ENCODE measurements around the gene FAM83G.

FAM83G gene

GRCh38 chr17:18946536-18946935, 58.0 kb downstream of the FAM83G start:
- no peak for DNase-seq (ENCODE audit: low read depth)
- H3K4me3 ChIP-seq (ENCODE audit: low read depth, low read length) = no peak overlapping the region
- no peak for TF ChIP-seq CTCF (IDR thresholded peaks at IDR 0.05; ENCODE audit: control insufficient read depth, extremely low read depth, insufficient read depth)

GRCh38 chr17:18944646-18945045, 59.9 kb downstream of the FAM83G start:
- DNase-seq (ENCODE audit: low read depth) = no peak
- H3K4me3 ChIP-seq (ENCODE audit: low read depth, low read length) = no peak overlapping the region
- TF ChIP-seq CTCF (IDR thresholded peaks at IDR 0.05; ENCODE audit: control insufficient read depth, extremely low read depth, insufficient read depth) = no peak

- TF ChIP-seq CTCF (IDR thresholded peaks at IDR 0.05; ENCODE audit: control insufficient read depth, extremely low read depth, insufficient read depth) = no peak
- DNase-seq (ENCODE audit: low read depth) = no peak
- H3K4me3 ChIP-seq (ENCODE audit: low read depth, low read length) = no peak overlapping the region
These were observed 65.9 kb downstream of the FAM83G start for GRCh38 chr17:18938692-18939023.

GRCh38 chr17:18937981-18938691, 66.4 kb downstream of the FAM83G start:
- no peak overlapping the region for H3K4me3 ChIP-seq (ENCODE audit: low read depth, low read length)
- no peak for DNase-seq (ENCODE audit: low read depth)
- no peak for TF ChIP-seq CTCF (IDR thresholded peaks at IDR 0.05; ENCODE audit: control insufficient read depth, extremely low read depth, insufficient read depth)

GRCh38 chr17:18933102-18934058, 71.2 kb downstream of the FAM83G start:
- no peak for DNase-seq (ENCODE audit: low read depth)
- no peak for TF ChIP-seq CTCF (IDR thresholded peaks at IDR 0.05; ENCODE audit: control insufficient read depth, extremely low read depth, insufficient read depth)
- H3K4me3 ChIP-seq (ENCODE audit: low read depth, low read length) = no peak overlapping the region

- DNase-seq (ENCODE audit: low read depth) = no peak
- no peak overlapping the region for H3K4me3 ChIP-seq (ENCODE audit: low read depth, low read length)
These were observed 72.1 kb downstream of the FAM83G start for GRCh38 chr17:18932360-18933055.

More at GRCh38 chr17:18932360-18933055, 72.1 kb downstream of the FAM83G start:
- TF ChIP-seq CTCF (IDR thresholded peaks at IDR 0.05; ENCODE audit: control insufficient read depth, extremely low read depth, insufficient read depth) = no peak

Measured in LNCaP clone FGC (cell line).